ENCODE data around the gene PACSIN3.

PACSIN3 gene

DNA sequence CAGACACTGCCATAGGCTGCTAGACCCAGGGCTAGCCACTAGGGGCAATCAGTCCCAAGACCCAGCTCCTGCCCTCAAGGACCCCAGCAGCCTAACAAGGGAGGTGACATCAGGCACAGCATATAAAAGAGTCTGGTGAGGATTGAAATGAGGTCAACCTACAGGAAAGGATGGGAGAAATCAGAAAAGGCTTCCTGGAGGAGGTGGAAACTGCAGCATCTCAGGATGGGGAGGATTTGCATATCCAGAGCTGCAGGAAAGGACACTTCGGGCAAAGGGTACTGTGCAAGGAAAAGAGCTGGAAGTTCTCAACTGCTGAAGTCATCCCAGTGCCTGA lies 6.6 kb downstream of the PACSIN3 start:
- H3K4me3 ChIP-seq (ENCODE audit: low read length), result no peak overlapping the region
- DNase-seq (ENCODE audit: low read depth), result peak; percentile 44
- TF ChIP-seq, protein P1, sequence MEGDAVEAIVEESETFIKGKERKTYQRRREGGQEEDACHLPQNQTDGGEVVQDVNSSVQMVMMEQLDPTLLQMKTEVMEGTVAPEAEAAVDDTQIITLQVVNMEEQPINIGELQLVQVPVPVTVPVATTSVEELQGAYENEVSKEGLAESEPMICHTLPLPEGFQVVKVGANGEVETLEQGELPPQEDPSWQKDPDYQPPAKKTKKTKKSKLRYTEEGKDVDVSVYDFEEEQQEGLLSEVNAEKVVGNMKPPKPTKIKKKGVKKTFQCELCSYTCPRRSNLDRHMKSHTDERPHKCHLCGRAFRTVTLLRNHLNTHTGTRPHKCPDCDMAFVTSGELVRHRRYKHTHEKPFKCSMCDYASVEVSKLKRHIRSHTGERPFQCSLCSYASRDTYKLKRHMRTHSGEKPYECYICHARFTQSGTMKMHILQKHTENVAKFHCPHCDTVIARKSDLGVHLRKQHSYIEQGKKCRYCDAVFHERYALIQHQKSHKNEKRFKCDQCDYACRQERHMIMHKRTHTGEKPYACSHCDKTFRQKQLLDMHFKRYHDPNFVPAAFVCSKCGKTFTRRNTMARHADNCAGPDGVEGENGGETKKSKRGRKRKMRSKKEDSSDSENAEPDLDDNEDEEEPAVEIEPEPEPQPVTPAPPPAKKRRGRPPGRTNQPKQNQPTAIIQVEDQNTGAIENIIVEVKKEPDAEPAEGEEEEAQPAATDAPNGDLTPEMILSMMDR (conservative IDR thresholded peaks at IDR 0.05; ENCODE audit: low read length), result peak; percentile 66

DNA sequence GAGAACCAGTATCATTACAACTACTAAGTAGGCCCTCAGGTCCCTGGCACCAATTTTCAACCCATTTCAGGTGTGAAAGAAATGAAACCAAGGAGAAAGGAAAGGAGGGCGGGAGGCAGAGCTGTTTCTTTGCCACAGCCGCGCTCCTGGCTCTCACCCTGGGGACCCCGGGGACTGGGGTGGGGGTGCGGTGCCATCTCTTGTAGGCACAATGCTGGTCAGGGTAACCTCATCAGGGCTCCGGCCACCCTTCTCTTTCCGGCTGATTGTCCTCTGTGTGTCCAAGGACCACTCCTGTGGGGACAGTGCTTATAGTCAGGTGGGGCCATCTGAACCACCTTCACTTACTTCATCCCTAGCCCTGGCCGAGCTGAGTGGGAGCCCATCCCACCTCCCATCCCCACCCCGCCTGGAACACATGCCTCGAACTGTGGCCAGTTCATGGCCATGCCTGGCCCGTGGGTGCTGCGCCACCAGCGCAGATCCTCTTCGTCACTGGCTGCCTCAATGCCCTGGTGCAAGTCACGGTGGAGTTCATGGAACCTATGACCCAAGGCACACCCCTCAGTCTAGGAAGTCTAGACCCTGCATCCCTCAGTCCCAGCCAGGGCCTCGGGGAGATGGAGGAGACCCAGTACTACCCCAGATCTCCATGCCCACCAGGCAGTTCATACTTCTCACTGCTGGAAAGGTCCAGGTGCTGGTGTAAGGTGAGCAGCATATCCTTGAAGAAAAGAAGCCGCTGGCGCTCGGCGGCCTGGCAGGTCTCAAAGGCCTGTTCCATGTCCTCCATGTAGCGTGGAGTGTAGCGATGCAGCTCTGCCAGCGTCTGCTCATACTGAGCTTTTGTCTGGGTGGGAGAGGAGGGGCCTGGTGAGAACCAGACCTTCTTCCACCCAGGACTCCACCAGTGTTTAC lies 7.2 kb downstream of the PACSIN3 start:
- DNase-seq (ENCODE audit: low read depth), result no peak
- TF ChIP-seq, protein P1 (conservative IDR thresholded peaks at IDR 0.05; ENCODE audit: low read length), result no peak
- no peak overlapping the region for H3K4me3 ChIP-seq (ENCODE audit: low read length)

DNA sequence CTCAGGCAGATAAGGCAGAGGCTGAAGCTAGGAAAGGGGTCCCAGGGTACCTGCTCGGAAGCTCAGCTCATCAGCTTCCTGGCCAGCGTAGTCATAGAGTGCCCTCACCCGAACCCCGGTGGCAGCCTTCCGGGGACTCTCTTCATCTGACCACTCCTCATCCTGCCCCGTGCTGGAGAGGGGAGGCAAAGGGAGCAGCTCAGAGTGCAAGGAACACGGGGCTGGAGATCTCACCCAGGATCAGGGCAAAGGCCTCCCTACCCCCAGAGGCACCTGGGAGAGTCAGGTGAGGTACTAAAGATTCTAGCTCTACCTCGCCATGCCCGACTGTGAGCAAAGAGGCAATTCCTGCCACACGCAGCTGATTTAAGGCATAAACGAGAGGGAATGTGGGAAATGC lies 7.9 kb downstream of the PACSIN3 start:
- no peak for DNase-seq (ENCODE audit: low read depth)
- TF ChIP-seq, protein P1 (conservative IDR thresholded peaks at IDR 0.05; ENCODE audit: low read length), result no peak
- H3K4me3 ChIP-seq (ENCODE audit: low read length), result no peak overlapping the region

DNA sequence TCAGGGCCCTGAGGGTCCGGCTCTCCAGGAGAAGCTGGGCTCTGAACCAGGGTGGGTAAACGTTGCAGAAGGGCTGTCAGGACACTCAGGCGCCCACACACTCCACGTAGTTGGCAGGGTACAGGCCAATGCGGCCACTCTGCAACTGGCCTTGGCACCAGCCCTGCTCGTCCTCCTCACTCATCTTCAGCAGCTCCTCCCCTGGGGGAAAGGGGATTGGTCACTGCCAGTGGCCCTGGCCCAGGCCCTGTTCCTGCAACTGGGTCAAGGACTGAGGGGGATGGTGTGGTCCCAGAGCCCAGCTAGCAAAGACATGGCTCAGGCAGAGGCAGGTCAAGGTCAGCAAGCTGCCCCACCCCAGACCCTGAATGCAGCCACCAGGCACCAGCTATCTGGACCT lies 8.4 kb downstream of the PACSIN3 start:
- H3K4me3 ChIP-seq (ENCODE audit: low read length), result peak overlapping the region; percentile 71; the same call in 1 of the 2 replicates
- no peak for DNase-seq (ENCODE audit: low read depth)
- TF ChIP-seq, protein P1 (conservative IDR thresholded peaks at IDR 0.05; ENCODE audit: low read length), result no peak

DNA sequence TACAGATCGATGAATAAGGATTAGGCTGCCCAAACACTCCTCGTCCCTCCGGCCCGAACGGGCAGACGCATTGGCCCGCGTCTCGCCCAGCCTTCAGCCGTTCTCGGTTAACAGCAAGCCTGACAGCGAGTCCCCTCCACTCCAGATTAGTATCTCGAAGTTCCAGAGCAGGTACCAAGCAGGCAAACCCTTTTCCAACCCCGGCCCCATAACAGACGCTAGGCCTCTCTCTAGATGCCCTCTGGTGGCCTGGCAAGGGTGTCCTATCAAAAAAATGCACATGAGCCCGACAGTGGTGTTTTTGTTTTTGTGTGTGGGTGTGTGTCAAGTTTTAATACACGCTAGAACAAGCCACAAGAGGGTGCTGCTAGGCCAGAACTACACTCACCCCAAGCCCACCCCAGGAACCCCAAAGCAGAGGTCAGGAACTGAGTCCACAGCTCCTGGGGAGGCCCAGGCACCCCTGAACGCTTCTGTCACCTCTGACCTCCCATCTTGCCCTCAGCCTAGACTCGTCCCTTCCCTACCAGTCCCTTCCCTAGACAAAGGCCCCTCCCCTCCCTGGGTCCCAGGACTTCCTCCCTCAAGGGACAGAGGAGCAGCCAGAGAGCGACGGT lies 8.9 kb downstream of the PACSIN3 start:
- TF ChIP-seq, protein P1 (conservative IDR thresholded peaks at IDR 0.05; ENCODE audit: low read length), result peak; percentile 70
- DNase-seq (ENCODE audit: low read depth), result peak; percentile 85
- peak overlapping the region; percentile 71 for H3K4me3 ChIP-seq (ENCODE audit: low read length)

DNA sequence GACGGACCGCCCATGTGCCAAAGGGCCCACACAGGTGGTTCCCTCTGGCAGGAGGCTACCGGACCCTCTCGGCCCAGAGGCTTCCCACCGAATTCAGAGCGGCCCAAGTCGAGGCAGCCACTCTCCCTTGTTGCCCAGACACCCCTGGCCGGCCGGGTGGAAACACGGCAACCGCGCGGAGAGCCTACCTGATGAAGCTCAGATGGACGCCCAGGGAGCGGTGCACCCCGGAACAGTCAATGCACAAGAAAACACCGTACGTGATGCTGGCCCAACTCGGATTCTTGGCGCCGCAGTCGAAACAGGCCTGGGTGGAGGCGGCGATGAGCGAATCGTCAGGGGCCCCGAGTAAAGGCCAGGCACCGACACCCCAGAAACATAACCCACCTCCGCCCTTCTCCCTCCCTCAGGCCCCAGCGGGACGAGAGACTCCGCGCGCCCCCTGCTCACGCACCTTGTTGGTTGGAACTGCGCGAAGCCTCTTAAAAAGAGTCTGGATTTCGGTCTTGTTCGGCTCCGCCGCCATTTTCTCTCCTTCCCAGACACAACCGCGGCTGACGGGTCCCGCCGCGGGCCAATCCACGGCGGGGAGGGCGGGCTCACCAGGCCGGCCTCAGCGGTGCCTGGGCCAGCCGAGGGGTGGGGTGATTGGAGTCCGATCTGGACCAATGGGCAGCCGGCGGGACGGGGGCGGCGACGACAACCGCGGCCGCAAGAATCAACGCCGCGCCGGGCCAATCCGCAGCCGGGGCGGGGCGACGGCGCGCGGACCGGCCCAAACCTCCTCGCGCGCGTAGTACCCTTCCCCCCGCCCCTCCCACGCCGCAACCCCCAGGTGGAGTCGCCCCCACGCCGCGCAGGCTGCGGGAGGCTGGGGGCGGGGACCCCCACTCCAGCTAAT lies 9.7 kb downstream of the PACSIN3 start, which contains the start of gene ARFGAP2:
TSS of gene ARFGAP2 (minus strand) at position 552 of the 901 bp plus-strand sequence. CDS start at position 526, 26 bp downstream.
- TF ChIP-seq, protein P1 (conservative IDR thresholded peaks at IDR 0.05; ENCODE audit: low read length), result no peak
- DNase-seq (ENCODE audit: low read depth), result peak; percentile 95
- H3K4me3 ChIP-seq (ENCODE audit: low read length), result peak within 1 kb of the TSS; percentile 98

Data from AG10803 (cell line).